HUES6 (cell line): ENCODE measurements around the gene RNF157.
"Not testable (repeated sequence)": the region's sequence is repeated elsewhere in the genome, so short reads cannot be mapped to it uniquely, and the experiment has no call there.

Experiments
- H3K27ac ChIP-seq: 2 replicates; pipeline ENCODE4 v1.7.0; 2013; ENCODE audit warnings: low read depth, mild to moderate bottlenecking, low read length, inconsistent platforms
- H3K27me3 ChIP-seq: 2 replicates; pipeline ENCODE4 v1.6.1; 2013; ENCODE audit warnings: low read length; ENCODE audit not compliant: control insufficient read depth, insufficient read depth
- H3K36me3 ChIP-seq: 2 replicates; pipeline ENCODE4 v1.6.1; 2013; ENCODE audit warnings: low read length; ENCODE audit not compliant: control insufficient read depth, insufficient read depth
- H3K4me1 ChIP-seq: 2 replicates; pipeline ENCODE4 v1.6.1; 2013; ENCODE audit warnings: low read length; ENCODE audit not compliant: control insufficient read depth, insufficient read depth
- H3K4me3 ChIP-seq: 2 replicates; pipeline ENCODE4 v1.5.1; 2013; ENCODE audit warnings: low read depth, low read length
- H3K9ac ChIP-seq: one replicate; pipeline ENCODE4 v1.6.1; 2013; ENCODE audit warnings: mild to moderate bottlenecking, low read length
- H3K9me3 ChIP-seq: 2 replicates; pipeline ENCODE4 v1.6.1; 2013; ENCODE audit warnings: low read depth, low read length; ENCODE audit not compliant: control insufficient read depth, insufficient read depth

RNF157 gene

DNA sequence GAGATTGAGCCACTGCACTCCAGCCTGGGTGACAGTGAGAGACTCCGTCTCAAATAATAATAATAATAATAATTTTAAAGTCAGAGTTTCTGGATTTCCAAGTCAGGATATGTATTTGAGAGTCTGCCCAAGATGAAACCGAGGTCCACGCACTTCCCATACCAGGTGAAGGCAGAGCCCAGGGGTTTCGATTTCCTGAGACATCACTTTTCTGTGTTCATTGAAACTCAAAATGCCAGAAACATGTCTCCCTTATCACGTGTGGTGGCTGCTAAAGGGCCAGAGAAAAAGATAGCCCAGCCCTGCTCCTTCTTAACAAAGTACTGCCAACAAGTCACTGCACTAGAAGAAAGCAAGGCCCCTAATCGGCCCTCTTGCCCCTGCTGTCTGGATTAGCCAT lies 9.8 kb upstream of the RNF157 start:
- Histone ChIP-seq H3K36me3 (no peaks in the 10 kb centered on the region), H3K27me3 (no peaks in the 10 kb centered on the region), H3K4me3 (no peak overlapping the region), H3K4me1 (peaks cover 6% of the 10 kb centered on the region; the same call in 1 of the 2 replicates), H3K9ac (no peak overlapping the region), H3K9me3 (no peaks in the 10 kb centered on the region), H3K27ac (no peak overlapping the region)

DNA sequence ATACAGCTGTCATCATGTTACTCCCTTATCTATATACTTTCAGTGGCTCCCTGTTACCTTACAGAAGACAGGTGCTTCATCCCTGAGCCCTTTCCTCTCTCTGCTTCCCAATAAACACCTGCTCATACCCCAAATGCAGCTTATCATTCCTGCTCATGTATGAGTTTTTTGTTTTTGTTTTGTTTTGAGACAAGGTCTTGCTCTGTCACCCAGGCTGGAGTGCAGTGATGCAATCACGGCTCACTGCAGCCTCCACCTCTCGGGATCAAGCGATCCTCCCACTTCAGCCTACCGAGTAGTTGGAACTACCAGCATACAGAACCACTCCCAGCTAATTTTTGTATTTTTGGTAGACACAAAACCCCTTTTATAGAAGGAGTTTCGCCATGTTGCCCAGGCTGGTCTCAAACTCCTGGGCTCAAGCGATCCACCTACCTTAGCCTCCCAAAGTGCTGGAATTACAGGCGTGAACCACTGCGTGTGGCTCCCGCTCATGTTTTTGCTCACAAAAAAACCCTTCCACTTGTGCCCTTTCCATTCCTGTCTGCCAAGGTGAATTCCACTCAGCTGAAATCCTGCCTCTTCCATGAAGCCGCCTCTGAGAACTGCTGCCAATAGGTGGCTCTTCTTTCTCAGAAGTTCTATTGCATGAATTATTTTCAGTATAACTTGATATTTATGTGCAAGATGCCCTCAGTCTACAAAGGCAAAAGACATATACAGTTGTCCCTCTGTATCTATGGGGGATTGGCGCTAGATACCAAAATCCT lies 7.9 kb upstream of the RNF157 start:
- Histone ChIP-seq H3K36me3 (no peaks in the 10 kb centered on the region), H3K9ac (no peak overlapping the region), H3K9me3 (no peaks in the 10 kb centered on the region), H3K27ac (no peak overlapping the region), H3K4me1 (peaks cover 6% of the 10 kb centered on the region; the same call in 1 of the 2 replicates), H3K27me3 (peaks cover 11% of the 10 kb centered on the region), H3K4me3 (no peak overlapping the region)

- H3K27me3 ChIP-seq, result peaks cover 20% of the 10 kb centered on the region
- peaks cover 6% of the 10 kb centered on the region; the same call in 1 of the 2 replicates for H3K4me1 ChIP-seq
- H3K9me3 ChIP-seq, result no peaks in the 10 kb centered on the region
- H3K36me3 ChIP-seq, result no peaks in the 10 kb centered on the region
- H3K4me3 ChIP-seq, result no peak overlapping the region
- H3K9ac ChIP-seq, result no peak overlapping the region
- H3K27ac ChIP-seq, result no peak overlapping the region
These were observed 7.0 kb upstream of the RNF157 start for GRCh38 chr17:76247304-76247703.

DNA sequence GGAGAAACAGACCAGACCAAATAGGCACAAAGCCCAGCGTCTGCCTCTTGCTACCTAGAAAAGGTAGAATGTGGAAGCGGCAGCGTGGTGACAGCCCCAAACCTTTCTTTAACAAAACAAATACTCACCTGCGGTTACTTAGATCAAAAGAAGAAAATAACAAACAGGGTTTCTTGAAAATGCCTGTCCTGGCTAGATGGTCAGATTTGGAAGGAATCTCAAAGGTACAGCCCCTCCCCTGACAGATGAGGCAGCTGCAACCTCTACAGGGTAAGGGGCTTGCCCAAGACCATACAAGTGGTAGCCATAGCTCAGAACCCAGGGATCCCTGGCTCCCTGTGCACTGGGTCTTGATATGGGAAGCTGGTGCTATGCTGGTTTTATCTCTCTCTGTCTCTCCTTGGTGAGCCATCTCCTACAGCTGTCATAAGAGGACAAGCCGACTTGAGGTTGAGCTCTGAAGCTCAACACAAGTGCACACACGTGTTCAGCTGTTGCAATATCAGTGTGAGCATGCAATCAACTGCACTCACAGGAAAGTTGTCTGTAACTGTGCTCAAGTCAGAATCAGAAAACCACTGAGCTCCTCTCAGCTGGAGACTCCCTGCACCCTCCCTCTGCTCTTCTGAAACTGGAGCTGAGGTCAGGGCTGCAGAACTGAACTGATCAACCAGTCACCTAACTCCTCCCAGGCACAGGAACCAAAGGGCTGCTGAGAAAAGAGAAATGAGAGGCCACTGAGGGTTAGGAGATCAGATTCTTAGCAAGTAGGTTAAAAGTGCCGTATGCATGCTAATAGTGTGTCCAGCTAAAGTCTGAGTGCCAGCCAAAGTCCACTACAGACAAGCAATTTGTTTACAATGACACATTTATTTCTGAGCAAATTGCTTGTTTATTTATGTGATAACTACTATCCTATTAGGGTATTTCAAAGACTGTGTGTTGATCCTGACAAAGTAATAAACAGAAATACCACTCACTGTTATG lies 6.1 kb upstream of the RNF157 start:
- Histone ChIP-seq H3K27me3 (peaks cover 30% of the 10 kb centered on the region), H3K9ac (no peak overlapping the region), H3K36me3 (no peaks in the 10 kb centered on the region), H3K4me1 (peaks cover 7% of the 10 kb centered on the region), H3K9me3 (no peaks in the 10 kb centered on the region), H3K4me3 (no peak overlapping the region), H3K27ac (no peak overlapping the region)

DNA sequence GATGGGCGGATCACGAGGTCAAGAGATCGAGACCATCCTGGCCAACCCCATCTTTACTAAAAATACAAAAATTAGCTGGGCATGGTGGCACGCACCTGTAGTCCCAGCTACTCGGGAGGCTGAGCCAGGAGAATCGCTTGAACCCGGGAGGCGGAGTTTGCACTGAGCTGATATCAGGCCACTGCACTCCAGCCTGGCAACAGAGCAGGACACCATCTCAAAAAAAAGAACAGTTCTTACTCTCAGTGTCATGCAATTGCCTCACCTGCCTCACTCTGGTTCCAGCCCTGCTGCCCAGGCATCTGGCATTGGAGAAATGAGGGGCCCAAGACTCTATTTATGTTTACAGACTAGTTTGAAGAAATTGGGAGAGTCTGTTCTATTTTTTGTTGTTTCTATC lies 4.4 kb upstream of the RNF157 start:
- H3K9ac ChIP-seq, H3K27ac ChIP-seq, H3K36me3 ChIP-seq, H3K9me3 ChIP-seq, H3K4me3 ChIP-seq: not testable (repeated sequence)
- H3K4me1 ChIP-seq, result peaks cover 13% of the 10 kb centered on the region
- H3K27me3 ChIP-seq, result peaks cover 41% of the 10 kb centered on the region

DNA sequence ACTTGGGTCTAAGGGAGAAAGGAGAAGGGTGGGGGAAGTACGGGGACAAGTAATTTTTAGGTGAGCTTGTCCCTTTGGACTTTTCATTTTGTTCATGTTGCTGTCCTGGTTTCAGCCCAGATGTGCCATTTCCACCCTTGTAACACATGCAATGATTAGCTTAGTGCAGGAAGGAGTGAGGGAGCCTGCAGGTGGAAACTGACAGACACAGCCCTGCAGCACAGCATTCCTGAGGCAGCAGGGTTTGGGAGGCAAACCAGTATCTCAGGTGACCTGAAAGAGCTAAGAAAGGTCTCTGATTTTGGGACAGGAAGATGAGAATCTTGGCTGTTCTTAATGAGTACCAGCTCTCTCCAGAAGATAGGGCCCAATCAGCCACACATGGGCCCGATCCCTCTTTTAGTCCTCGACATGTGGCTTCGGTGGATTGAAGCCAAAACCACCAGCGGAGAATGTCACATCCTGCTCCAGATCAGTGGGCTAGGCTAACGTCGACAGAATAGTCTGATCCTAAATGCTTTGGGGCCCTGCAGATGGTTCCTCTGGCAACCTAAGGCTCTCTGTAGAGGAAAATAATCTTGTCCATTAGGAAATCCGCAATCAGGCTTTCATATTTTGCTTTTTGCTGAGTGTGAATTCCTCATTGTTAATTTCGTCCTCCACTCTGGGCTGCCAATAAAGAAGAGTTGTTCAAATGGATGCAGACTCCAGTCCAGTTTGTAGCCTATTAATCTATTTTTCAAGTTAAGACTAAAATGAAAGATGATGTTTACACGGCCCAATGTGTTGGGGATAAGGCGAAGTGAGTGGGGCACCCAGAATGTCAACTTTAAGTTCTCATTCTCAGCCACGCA lies 3.8 kb upstream of the RNF157 start:
- no peaks in the 10 kb centered on the region for H3K9me3 ChIP-seq
- H3K4me1 ChIP-seq, result peaks cover 13% of the 10 kb centered on the region
- peaks cover 48% of the 10 kb centered on the region for H3K27me3 ChIP-seq
- H3K27ac ChIP-seq, result no peak overlapping the region
- no peaks in the 10 kb centered on the region for H3K36me3 ChIP-seq
- H3K4me3 ChIP-seq, result no peak overlapping the region
- no peak overlapping the region for H3K9ac ChIP-seq

DNA sequence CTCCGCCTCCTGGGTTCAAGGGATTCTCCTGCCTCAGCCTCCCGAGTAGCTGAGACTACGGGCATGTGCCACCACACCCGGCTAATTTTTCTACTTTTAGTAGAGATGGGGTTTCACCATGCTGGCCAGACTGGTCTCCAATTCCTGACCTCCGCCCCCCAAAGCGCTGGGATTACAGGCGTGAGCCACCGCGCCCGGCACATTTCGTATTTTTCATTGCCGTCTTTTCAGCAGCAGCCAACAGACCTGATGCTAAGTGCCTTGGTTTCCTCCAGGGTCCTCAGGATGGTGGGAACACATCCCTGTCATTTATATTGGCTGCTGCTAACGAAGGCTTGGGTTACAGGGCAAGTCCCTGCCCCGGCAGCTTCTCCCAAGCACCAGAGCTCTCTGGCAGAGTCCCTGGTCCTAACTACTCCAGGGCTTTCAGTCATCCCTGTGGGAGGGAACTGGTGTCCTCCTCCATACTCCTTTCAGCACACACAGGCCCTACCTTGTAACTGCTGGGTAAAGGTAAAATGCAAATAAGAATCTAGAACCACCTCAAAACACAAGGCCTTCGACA lies 1.5 kb upstream of the RNF157 start:
- Histone ChIP-seq H3K36me3 (no peaks in the 10 kb centered on the region), H3K27me3 (peaks cover 66% of the 10 kb centered on the region)

DNA sequence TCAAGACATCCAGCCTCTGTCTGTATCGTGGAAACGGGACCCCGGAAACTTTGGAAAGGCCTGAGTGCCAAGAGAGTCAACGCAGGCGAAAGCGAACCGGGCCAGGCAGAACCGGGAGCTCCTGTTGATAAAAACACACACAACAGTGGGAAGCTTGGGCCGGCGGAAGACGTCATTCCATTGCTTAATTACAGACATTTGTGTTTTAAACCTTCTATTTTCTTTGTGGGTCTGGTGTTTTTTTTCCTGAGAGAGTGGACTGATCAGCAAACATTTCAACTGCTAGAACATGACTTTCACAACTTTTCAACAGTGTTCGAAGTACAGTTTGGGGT lies 878 bp upstream of the RNF157 start:
- Histone ChIP-seq H3K4me3 (peak overlapping the region; percentile 79), H3K4me1 (peaks cover 10% of the 10 kb centered on the region), H3K36me3 (no peaks in the 10 kb centered on the region), H3K27ac (no peak overlapping the region), H3K27me3 (peaks cover 66% of the 10 kb centered on the region), H3K9ac (peak overlapping the region; percentile 67), H3K9me3 (no peaks in the 10 kb centered on the region)

More for the DNA sequence above, 1.5 kb upstream of the RNF157 start:
- Histone ChIP-seq H3K4me1 (peaks cover 13% of the 10 kb centered on the region), H3K9me3 (no peaks in the 10 kb centered on the region), H3K9ac (no peak overlapping the region), H3K27ac (no peak overlapping the region), H3K4me3 (no peak overlapping the region)

- peak overlapping the region; percentile 64 for H3K4me3 ChIP-seq
- no peaks in the 10 kb centered on the region for H3K9me3 ChIP-seq
- no peaks in the 10 kb centered on the region for H3K36me3 ChIP-seq
- H3K27me3 ChIP-seq, result peaks cover 66% of the 10 kb centered on the region
- no peak overlapping the region for H3K27ac ChIP-seq
- H3K9ac ChIP-seq, result no peak overlapping the region
- H3K4me1 ChIP-seq, result peaks cover 7% of the 10 kb centered on the region
These were observed 587 bp downstream of the RNF157 start for GRCh38 chr17:76239538-76240274.
